H9 (cell line): ENCODE data around the gene RNF220. TPM values are rescaled to one million over a fixed set of nuclear protein-coding genes. Genes with fewer than 3 reads are reported as not detected.

Experiments
- DNase-seq: peaks from one replicate; pipeline ENCODE4 v3.0.0-alpha.2; 2017
- H2AFZ ChIP-seq: one replicate; pipeline ENCODE4 v1.6.1; 2013; ENCODE audit warnings: mild to moderate bottlenecking, low read length, control low read depth, moderate library complexity
- H2AK5ac ChIP-seq: 2 replicates; pipeline ENCODE4 v1.6.1; 2013; ENCODE audit warnings: low read length, control low read depth, mixed read lengths; ENCODE audit not compliant: insufficient read length
- H2BK120ac ChIP-seq: one replicate; pipeline ENCODE4 v1.6.1; 2013; ENCODE audit warnings: low read depth, mild to moderate bottlenecking, low read length, control low read depth, inconsistent platforms; ENCODE audit not compliant: poor library complexity, severe bottlenecking
- H2BK12ac ChIP-seq: 2 replicates; pipeline ENCODE4 v1.6.1; 2013; ENCODE audit warnings: low read length, control low read depth, mixed read lengths, low read depth; ENCODE audit not compliant: insufficient read length
- H2BK15ac ChIP-seq: 2 replicates; pipeline ENCODE4 v1.6.1; 2013; ENCODE audit warnings: low read depth, low read length, control low read depth
- H2BK20ac ChIP-seq: one replicate; pipeline ENCODE4 v1.6.1; 2013; ENCODE audit warnings: low read depth, mild to moderate bottlenecking, low read length, control low read depth, inconsistent platforms; ENCODE audit not compliant: poor library complexity, severe bottlenecking
- H2BK5ac ChIP-seq: 2 replicates; pipeline ENCODE4 v1.6.1; 2013; ENCODE audit warnings: low read length, control low read depth, mixed read lengths; ENCODE audit not compliant: insufficient read length
- H3K14ac ChIP-seq: 2 replicates; pipeline ENCODE4 v1.6.1; 2013; ENCODE audit warnings: low read length, control low read depth; ENCODE audit not compliant: insufficient read depth
- H3K18ac ChIP-seq: 2 replicates; pipeline ENCODE4 v1.6.1; 2013; ENCODE audit warnings: low read depth, mild to moderate bottlenecking, mixed read lengths, low read length, control low read depth; ENCODE audit not compliant: insufficient read length
- H3K23ac ChIP-seq: 2 replicates; pipeline ENCODE4 v1.6.1; 2013; ENCODE audit warnings: low read length, control low read depth, mixed read lengths, low read depth; ENCODE audit not compliant: insufficient read length
- H3K23me2 ChIP-seq: 2 replicates; pipeline ENCODE4 v1.6.1; 2013; ENCODE audit warnings: low read depth, mild to moderate bottlenecking, mixed read lengths, low read length, control low read depth; ENCODE audit not compliant: insufficient read length, poor library complexity, severe bottlenecking
- H3K27ac ChIP-seq: 2 replicates; pipeline ENCODE4 v1.5.1; 2013; ENCODE audit warnings: low read length, control low read depth, mixed read lengths, low read depth; ENCODE audit not compliant: insufficient read length
- H3K27me3 ChIP-seq: 2 replicates; pipeline ENCODE4 v1.6.1; 2013; ENCODE audit warnings: low read length, control low read depth, inconsistent platforms; ENCODE audit not compliant: insufficient read depth
- H3K4ac ChIP-seq: 2 replicates; pipeline ENCODE4 v1.6.1; 2013; ENCODE audit warnings: low read depth, mild to moderate bottlenecking, control low read depth, inconsistent platforms, low read length, moderate library complexity
- H3K4me1 ChIP-seq: 2 replicates; pipeline ENCODE4 v1.6.1; 2013; ENCODE audit warnings: low read length, control low read depth, inconsistent platforms; ENCODE audit not compliant: insufficient read depth
- H3K4me2 ChIP-seq: 2 replicates; pipeline ENCODE4 v1.6.1; 2013; ENCODE audit warnings: low read length, control low read depth, mixed read lengths; ENCODE audit not compliant: insufficient read length, insufficient read depth
- H3K56ac ChIP-seq: 2 replicates; pipeline ENCODE4 v1.6.1; 2013; ENCODE audit warnings: low read depth, mild to moderate bottlenecking, mixed read lengths, low read length, control low read depth; ENCODE audit not compliant: insufficient read length
- H3K79me1 ChIP-seq: 2 replicates; pipeline ENCODE4 v1.6.1; 2013; ENCODE audit warnings: low read depth, mild to moderate bottlenecking, moderate library complexity, low read length, control low read depth, inconsistent platforms; ENCODE audit not compliant: insufficient read depth, poor library complexity, severe bottlenecking
- H3K79me2 ChIP-seq: 2 replicates; pipeline ENCODE4 v1.6.1; 2013; ENCODE audit warnings: low read length, control low read depth, inconsistent platforms; ENCODE audit not compliant: insufficient read depth
- H3K9ac ChIP-seq: 2 replicates; pipeline ENCODE4 v1.6.1; 2013; ENCODE audit warnings: low read length, control low read depth, mixed read lengths; ENCODE audit not compliant: insufficient read length; ENCODE audit errors: extremely low read depth
- H3K9me3 ChIP-seq: one replicate; pipeline ENCODE4 v1.6.1; 2013; ENCODE audit warnings: low read depth, low read length, inconsistent platforms; ENCODE audit not compliant: control insufficient read depth
- H3T11ph ChIP-seq: one replicate; pipeline ENCODE4 v1.6.1; 2013; ENCODE audit warnings: mild to moderate bottlenecking, low read length, control low read depth, inconsistent platforms
- H4K20me1 ChIP-seq: one replicate; pipeline ENCODE4 v1.6.1; 2013; ENCODE audit not compliant: control insufficient read depth, insufficient read length, insufficient read depth
- H4K5ac ChIP-seq: 2 replicates; pipeline ENCODE4 v1.6.1; 2013; ENCODE audit warnings: low read depth, mild to moderate bottlenecking, mixed read lengths, low read length, control low read depth; ENCODE audit not compliant: insufficient read length
- H4K8ac ChIP-seq: replicated peaks from 2 replicates; pipeline ENCODE4 v1.6.1; 2013; ENCODE audit warnings: low read length, control low read depth, mixed read lengths, low read depth; ENCODE audit not compliant: insufficient read length
- H4K91ac ChIP-seq: 2 replicates; pipeline ENCODE4 v1.6.1; 2013; ENCODE audit warnings: low read depth, mild to moderate bottlenecking, moderate library complexity, mixed read lengths, low read length, control low read depth; ENCODE audit not compliant: insufficient read length
- H3K27ac Mint-ChIP-seq, 3 experiments: 2 replicates in 2 of 3; 3 replicates in 1 of 3; pipeline ENCODE4 v1.8.0; 2020 to 2021; ENCODE audit warnings: mixed read lengths in 3 of 3, mild to moderate bottlenecking in 1 of 3, moderate library complexity in 1 of 3
- H3K27me3 Mint-ChIP-seq: 2 replicates; pipeline ENCODE4 v1.8.0; 2021; ENCODE audit warnings: low read depth, mild to moderate bottlenecking, moderate library complexity, mixed read lengths
- H3K36me3 Mint-ChIP-seq, 3 experiments: 2 replicates in 2 of 3; 3 replicates in 1 of 3; pipeline ENCODE4 v1.8.0; 2020 to 2021; ENCODE audit warnings: low read depth in 3 of 3, mixed read lengths in 3 of 3; ENCODE audit not compliant: insufficient read depth in 1 of 3
- H3K4me1 Mint-ChIP-seq, 2 experiments: 2 replicates each; pipeline ENCODE4 v1.8.0; 2020; ENCODE audit warnings: mixed read lengths in 2 of 2
- H3K4me3 Mint-ChIP-seq, 2 experiments: 2 replicates in 1 of 2; 3 replicates in 1 of 2; pipeline ENCODE4 v1.8.0; 2020 to 2021; ENCODE audit warnings: mild to moderate bottlenecking in 2 of 2, mixed read lengths in 2 of 2, moderate library complexity in 1 of 2
- H3K9me3 Mint-ChIP-seq, 2 experiments: 2 replicates in 1 of 2; 3 replicates in 1 of 2; pipeline ENCODE4 v1.8.0; 2020; ENCODE audit warnings: mild to moderate bottlenecking in 2 of 2, mixed read lengths in 2 of 2, moderate library complexity in 1 of 2
- CTCF ChIP-seq: fragments of 200-600 bp; sonication (generic); conservative IDR thresholded peaks from 3 replicates; pipeline ENCODE4 v1.8.0; 2021; ENCODE audit warnings: antibody characterized with exemption, mild to moderate bottlenecking
- whole genome bisulfite sequencing: extraction: QIAGEN DNeasy Blood & Tissue Kit; methylation state at CpG from one replicate; pipeline ENCODE4 v1.1.7; 2013; ENCODE audit warnings: missing lambda C conversion rate, low lambda C conversion rate, mixed read lengths; ENCODE audit not compliant: insufficient read length; ENCODE audit errors: extremely low coverage; 5-methylcytosine and 5-hydroxymethylcytosine counted together
- total RNA-seq: library from RNA; stranded (reverse); gene quantifications from 2 replicates; pipeline ENCODE4 v1.2.1, GENCODE V29; 2021

Gene RNF220
- total RNA-seq, 1 experiment from 2014 or later, result 109 TPM

GRCh38 chr1:44637702-44638411 lies 232.8 kb downstream of the RNF220 start:
- Histone ChIP-seq H4K8ac (no peak overlapping the region), H4K20me1 (no peaks in the 10 kb centered on the region), H3K9me3 (no peaks in the 10 kb centered on the region), H3K79me1 (peaks cover 4% of the 10 kb centered on the region), H3K14ac (no peak overlapping the region), H3K56ac (no peak overlapping the region), H3K9ac (no peak overlapping the region), H3T11ph (no peak overlapping the region), H3K27me3 (no peaks in the 10 kb centered on the region), H4K5ac (no peak overlapping the region), H3K23ac (no peak overlapping the region), H2BK20ac (no peak overlapping the region), H3K4ac (no peak overlapping the region), H2AK5ac (no peak overlapping the region), H3K18ac (no peak overlapping the region), H3K27ac (no peak overlapping the region), H2BK15ac (no peak overlapping the region), H3K79me2 (no peaks in the 10 kb centered on the region), H3K4me2 (no peak overlapping the region), H2BK5ac (no peak overlapping the region), H3K4me1 (no peaks in the 10 kb centered on the region), H2BK12ac (no peak overlapping the region), H3K23me2 (peaks cover under 1% of the 10 kb centered on the region), H2BK120ac (no peak overlapping the region), H4K91ac (no peak overlapping the region), H2AFZ (no peak overlapping the region)
- Mint-ChIP-seq H3K27me3 (no peaks in the 10 kb centered on the region), H3K4me3 (no peak overlapping the region), H3K9me3 (no peaks in the 10 kb centered on the region), H3K36me3 (peaks cover 33 to 88% (median 83%) of the 10 kb centered on the region in 3 experiments), H3K4me1 (peaks cover 8 to 9% of the 10 kb centered on the region in 2 experiments), H3K27ac (peak overlapping the region in 1 of 3 experiments; percentile 53; a peak in 1 of 7 replicates)
- no peak for DNase-seq
- no peak for TF ChIP-seq CTCF
- no CpG with 5 or more reads among the region's 27 CpGs for WGBS
